DMS153 treated with DMSO at 0.1 percent for 48 hours (cell line): ENCODE data around the gene KIAA1614.
"Not testable (repeated sequence)": the region's sequence is repeated elsewhere in the genome, so short reads cannot be mapped to it uniquely, and the experiment has no call there.

Experiments used
- DNase-seq: peaks from one replicate; lab custom pipeline; 2025; ENCODE audit not compliant: unreplicated experiment; lab: John Stamatoyannopoulos, UW

KIAA1614 gene

GRCh38 chr1:180959620-180960019 is 46.9 kb downstream of the KIAA1614 start:
- not testable (repeated sequence) for DNase-seq

- no peak for DNase-seq
Observed at GRCh38 chr1:180961622-180962021, 48.9 kb downstream of the KIAA1614 start.

DNA sequence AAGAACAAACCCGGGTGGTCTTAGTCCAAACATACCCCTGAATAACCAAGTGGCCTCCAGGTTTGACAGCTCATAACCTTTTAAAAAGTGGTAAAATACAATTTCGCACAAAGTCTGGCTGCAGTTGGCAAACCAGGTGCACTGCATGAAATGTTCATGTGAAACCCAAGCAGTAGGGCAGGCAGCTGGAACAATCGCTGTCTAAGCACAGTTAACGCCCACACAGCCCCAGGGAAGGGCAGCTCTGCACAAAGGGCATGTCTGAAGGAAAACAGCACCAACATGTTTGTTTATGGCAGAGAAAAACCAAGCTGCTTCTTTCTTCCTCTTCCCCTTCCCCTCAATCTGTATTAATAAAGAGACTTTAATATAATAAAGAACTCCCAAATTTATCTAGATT is 49.5 kb downstream of the KIAA1614 start:
- no peak for DNase-seq

GRCh38 chr1:180964056-180964455 is 51.4 kb downstream of the KIAA1614 start:
- DNase-seq = no peak

DNA sequence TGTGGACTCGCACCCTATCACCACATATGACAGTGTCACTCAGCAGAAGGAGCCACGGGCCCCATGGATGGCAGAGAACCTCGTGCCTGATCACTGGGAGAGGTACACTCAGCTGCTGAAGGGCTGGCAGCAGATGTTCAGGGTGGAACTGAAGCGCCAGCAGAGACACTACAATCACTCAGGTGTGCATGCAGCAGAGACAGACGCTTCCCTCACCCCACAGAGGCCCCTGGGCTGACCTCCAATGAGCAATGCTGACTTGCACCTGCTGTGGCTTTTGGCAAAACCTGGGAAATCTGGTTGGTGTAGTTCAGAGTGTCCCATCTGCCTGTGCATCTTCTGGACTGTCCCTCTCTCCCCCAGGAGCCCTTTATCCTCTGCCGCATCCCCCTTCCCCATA is 51.9 kb downstream of the KIAA1614 start:
- no peak for DNase-seq

GRCh38 chr1:180966312-180966711 is 53.6 kb downstream of the KIAA1614 start:
- no peak for DNase-seq

- DNase-seq = no peak
Observed at GRCh38 chr1:180966744-180967536, 54.2 kb downstream of the KIAA1614 start.

- no peak for DNase-seq
Observed at GRCh38 chr1:180967558-180967957, 54.9 kb downstream of the KIAA1614 start.

GRCh38 chr1:180968834-180969233 is 56.1 kb downstream of the KIAA1614 start:
- DNase-seq = not testable (repeated sequence)

- no peak for DNase-seq
Observed at GRCh38 chr1:180969434-180969833, 56.7 kb downstream of the KIAA1614 start.

- DNase-seq = no peak
Observed at GRCh38 chr1:180970333-180971079, 57.8 kb downstream of the KIAA1614 start.

DNA sequence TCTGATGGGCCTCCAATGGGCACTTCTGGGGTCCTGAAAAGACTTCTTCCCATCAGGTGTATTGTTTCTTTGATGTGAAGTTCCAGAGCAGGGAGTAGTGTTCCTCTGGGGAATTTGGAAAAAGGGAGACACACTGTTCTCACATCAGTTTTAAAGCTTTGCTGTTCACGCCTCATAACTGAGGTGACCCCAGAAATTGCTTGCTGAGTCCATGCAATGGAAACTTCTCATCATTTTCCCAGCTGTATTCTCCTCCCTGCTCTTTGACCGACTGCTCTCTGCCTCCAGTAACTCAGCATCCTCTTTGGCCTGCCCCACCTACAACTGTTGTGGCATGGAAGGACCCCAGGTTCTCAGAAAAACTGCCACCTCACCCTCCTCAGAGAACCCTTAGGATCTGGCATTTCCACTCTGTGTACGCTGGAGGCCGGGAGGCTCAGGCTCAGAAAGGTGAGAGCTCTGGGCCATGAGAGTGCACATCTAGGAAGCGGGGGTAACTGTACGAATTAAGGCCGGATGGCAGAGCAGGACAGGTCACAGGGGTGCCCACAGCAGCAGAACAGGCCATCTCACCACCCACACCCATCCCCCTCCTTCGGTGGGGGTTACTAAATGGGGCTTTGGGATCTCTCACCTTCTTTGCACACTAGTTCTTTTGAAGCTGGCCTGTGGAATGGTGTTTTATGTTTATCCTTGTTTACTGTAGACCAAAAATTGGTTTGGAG is 58.7 kb downstream of the KIAA1614 start:
- no peak for DNase-seq

- DNase-seq = no peak
Observed at GRCh38 chr1:180973369-180973768, 60.7 kb downstream of the KIAA1614 start.

GRCh38 chr1:180974236-180974635 is 61.5 kb downstream of the KIAA1614 start:
- no peak for DNase-seq

- DNase-seq = no peak
Observed at GRCh38 chr1:180975551-180975950, 62.9 kb downstream of the KIAA1614 start.

DNA sequence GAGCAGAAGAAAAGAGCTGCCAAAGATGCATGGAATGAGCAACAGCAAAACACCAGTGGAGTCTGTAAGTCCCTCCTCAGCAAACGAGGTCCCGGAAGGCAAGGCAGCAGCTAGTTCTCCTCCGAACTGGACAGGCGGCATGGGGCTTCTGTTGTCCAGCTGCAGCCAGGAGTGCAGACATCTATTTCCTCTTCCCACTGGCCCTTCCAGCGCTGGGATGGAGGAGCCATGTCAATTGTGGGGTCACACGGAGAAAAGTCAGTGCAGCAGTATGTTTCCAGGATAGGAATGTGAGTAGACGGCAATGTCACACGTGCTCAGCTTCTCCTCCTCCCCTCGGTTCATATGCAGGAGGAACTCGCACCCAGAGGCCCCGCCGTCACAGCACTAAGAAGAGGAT is 63.5 kb downstream of the KIAA1614 start:
- DNase-seq = no peak

DNA sequence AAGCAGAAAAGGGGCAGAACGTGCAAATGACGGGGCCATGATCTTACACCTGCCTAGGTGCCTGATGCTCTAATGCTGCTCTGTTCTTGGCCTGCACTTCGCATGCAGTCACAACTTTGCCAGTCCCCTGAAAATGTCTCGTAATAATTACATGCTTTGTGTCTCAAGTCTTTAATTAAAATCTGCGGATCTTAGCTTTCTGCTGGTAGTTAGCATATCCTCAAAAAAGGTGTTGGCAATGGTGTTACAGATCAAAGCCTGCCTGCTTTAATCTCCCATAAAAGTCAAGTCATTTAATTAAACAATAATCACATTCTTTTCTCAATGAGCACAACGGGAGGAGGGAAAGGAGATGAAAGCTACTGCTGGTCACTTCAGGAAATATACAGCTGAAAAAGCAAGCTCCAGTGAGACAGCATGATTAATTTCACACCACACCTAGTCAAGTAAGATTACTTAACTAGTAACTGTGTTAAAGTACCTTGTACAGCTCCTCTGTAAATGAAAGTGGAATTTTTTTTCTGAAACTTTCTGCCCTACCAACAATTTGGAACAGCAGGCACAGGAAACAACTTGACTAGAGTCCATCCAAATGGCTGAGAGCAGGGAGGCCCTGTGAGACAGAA is 64.1 kb downstream of the KIAA1614 start:
- DNase-seq = no peak

DNA sequence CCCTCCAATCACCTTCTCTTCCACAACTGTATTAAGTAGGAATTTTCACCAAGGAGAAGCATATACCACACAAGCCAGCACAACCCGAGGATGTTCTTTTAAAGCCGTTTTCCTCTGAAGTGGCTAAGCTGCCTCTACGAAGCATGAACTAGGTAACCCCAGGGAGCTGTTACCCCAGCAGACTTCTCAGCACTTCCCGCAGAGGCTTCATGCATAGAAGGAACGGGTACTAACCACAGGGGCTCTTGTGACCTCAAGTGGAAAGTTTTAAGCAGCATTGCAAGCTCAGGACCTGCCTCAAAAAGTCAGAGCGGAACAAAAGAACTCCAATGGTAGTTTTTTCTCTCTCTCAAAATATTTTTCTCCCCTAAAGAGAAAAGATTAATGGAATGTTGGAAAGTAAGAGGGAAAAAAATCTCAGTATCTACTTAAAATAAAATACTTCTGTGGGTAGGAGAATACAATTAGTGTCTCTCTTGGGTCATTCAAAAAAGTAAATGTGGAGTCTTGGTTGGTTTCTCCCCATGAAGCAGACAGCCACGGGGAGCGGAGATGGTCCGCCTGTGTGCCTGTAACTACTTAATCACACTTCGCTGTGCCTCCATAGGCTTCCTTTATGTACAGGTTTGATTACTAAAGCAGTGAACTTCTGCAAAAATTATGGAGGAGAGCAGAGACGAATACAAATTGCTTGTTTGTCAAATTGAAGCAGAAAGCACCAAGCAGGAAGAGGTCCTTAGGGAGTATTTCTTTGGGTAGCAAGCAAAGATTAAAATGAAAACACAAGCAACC is 69.1 kb downstream of the KIAA1614 start:
- no peak for DNase-seq

DNA sequence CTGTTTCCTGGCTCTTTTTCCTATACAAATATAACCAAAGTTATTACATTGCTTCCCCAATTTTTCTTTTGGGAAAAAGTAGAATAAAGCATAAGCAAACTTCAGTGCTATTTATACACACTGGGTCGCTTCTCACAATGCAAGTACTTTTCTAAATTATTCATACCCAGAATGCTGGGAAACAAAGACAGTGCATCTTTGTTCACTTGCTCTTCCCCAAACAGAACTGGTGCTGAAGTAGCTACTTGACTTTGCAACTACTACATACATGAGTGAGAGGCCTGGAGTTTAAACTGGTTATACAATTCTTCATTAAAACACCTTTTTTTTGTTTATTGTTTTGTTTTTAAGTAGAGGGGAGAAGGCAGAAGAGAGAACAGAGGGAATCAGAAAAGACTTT is 69.7 kb downstream of the KIAA1614 start:
- DNase-seq = no peak

- peak; percentile 23 for DNase-seq
Observed at GRCh38 chr1:180988253-180988752, 75.6 kb downstream of the KIAA1614 start.
